ENCODE data around the gene THAP5. TPM values are rescaled to one million over a fixed set of nuclear protein-coding genes. Genes with fewer than 3 reads are reported as not detected.
"Not testable (repeated sequence)": the region's sequence is repeated elsewhere in the genome, so short reads cannot be mapped to it uniquely, and the experiment has no call there.

The THAP5 gene
- polyA plus RNA-seq, 4 donors, result 8.4 to 26.8 (median 10.2) TPM

DNA sequence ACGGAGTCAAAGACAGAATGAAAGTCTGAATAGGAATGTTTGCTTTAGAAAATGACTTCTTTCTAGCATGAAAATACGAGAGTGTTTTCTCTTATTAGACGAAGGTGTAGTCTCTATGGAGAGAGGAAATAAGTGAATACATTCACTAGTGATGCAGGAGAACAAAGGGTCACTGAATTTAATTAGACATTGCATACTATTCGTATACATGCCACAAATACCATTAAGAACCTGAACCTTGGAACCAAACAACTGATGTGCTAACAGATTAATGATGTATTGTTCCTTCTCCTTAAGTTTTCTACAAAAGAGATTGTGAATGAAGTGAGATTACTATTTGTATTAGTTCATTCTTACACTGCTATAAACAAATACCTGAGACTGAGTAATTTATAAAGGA is 10.3 kb downstream of the THAP5 start:
- Histone ChIP-seq H3K36me3 (ENCODE audit: control insufficient read depth in 3 of 3, insufficient read depth in 2 of 3, low read depth in 1 of 3, low read length in 3 of 3) (peaks cover 0 to 2% (median 0%) of the 10 kb centered on the region in 3 donors), H3K9me3 (ENCODE audit: control insufficient read depth in 2 of 2, insufficient read depth in 1 of 2, low read depth in 1 of 2, low read length in 1 of 2) (peaks cover 2 to 38% of the 10 kb centered on the region in 2 donors), H3K4me1 (ENCODE audit: control insufficient read depth in 3 of 3, insufficient read depth in 2 of 3, low read depth in 1 of 3, low read length in 2 of 3) (no peaks in the 10 kb centered on the region), H3K27ac (ENCODE audit: low read depth in 1 of 3, low read length in 2 of 3) (no peak overlapping the region), H3K4me3 (ENCODE audit: low read depth in 1 of 3, low read length in 3 of 3) (no peak overlapping the region), H3K27me3 (ENCODE audit: control insufficient read depth in 3 of 3, insufficient read depth in 3 of 3, low read length in 3 of 3) (no peaks in the 10 kb centered on the region)
- FAIRE-seq (no peak), DNase-seq (no peak)
- WGBS, 3 donors, result 75 to 78% (median 77%) methylated on average over 4 of the region's 4 CpGs

DNA sequence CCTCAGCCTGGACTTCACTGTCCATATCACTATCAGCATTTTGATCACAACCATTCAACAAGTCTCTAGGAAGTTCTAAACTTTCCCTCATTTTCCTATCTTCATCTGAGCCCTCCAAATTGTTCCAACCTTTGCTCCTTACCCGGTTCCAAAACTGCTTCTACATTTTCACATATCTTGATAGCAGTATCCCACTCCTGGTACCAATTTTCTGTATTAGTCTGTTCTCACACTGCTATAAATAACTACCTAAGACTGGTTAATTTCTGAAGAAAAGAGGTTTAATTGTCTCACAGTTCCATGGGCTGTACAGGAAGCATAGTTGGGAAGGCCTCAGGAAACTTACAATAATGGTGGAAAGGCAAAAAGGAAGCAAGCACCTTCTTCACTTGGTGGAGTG is 11.9 kb downstream of the THAP5 start:
- WGBS, 3 donors, result 84 to 96% (median 92%) methylated on average over 1 of the region's 1 CpG

DNA sequence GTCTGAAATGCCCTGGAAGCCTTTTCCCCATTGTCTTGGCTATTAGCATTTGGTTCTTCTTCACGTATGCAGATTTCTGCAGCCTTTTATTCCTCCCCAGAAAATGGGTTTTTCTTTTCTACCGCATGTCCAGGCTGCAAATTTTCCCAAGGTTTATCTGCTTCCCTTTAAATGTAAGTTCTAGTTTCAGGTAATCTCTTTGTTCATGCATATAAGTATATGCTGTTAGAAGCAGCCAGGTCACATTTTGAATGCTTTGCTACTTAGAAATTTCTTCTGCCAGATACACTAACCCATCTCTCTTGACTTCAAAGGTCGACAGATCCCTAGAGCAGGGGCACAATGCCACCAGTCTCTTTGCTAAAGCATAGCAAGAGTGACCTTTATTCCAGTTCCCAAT is 12.3 kb downstream of the THAP5 start:
- Histone ChIP-seq H3K9me3 (ENCODE audit: control insufficient read depth in 2 of 2, insufficient read depth in 1 of 2, low read depth in 1 of 2, low read length in 1 of 2) (peaks cover 2 to 35% of the 10 kb centered on the region in 2 donors), H3K27ac (ENCODE audit: low read depth in 1 of 3, low read length in 2 of 3) (no peak overlapping the region), H3K4me3 (ENCODE audit: low read depth in 1 of 3, low read length in 3 of 3) (no peak overlapping the region), H3K4me1 (ENCODE audit: control insufficient read depth in 3 of 3, insufficient read depth in 2 of 3, low read depth in 1 of 3, low read length in 2 of 3) (no peaks in the 10 kb centered on the region), H3K27me3 (ENCODE audit: control insufficient read depth in 3 of 3, insufficient read depth in 3 of 3, low read length in 3 of 3) (no peaks in the 10 kb centered on the region), H3K36me3 (ENCODE audit: control insufficient read depth in 3 of 3, insufficient read depth in 2 of 3, low read depth in 1 of 3, low read length in 3 of 3) (no peaks in the 10 kb centered on the region)
- 97 to 100% (median 98%) methylated on average over 3 of the region's 3 CpGs for WGBS, 3 donors
- no peak for DNase-seq
- FAIRE-seq, result no peak

More for the DNA sequence above, 11.9 kb downstream of the THAP5 start:
- no peaks in the 10 kb centered on the region for H3K36me3 ChIP-seq (ENCODE audit: control insufficient read depth in 3 of 3, insufficient read depth in 2 of 3, low read depth in 1 of 3, low read length in 3 of 3)
- H3K27me3 ChIP-seq (ENCODE audit: control insufficient read depth in 3 of 3, insufficient read depth in 3 of 3, low read length in 3 of 3), result no peaks in the 10 kb centered on the region
- H3K27ac ChIP-seq (ENCODE audit: low read depth in 1 of 3, low read length in 2 of 3), result no peak overlapping the region
- no peak overlapping the region for H3K4me3 ChIP-seq (ENCODE audit: low read depth in 1 of 3, low read length in 3 of 3)
- no peaks in the 10 kb centered on the region for H3K4me1 ChIP-seq (ENCODE audit: control insufficient read depth in 3 of 3, insufficient read depth in 2 of 3, low read depth in 1 of 3, low read length in 2 of 3)
- DNase-seq (no peak), FAIRE-seq (no peak)
- peaks cover 2 to 35% of the 10 kb centered on the region in 2 donors for H3K9me3 ChIP-seq (ENCODE audit: control insufficient read depth in 2 of 2, insufficient read depth in 1 of 2, low read depth in 1 of 2, low read length in 1 of 2)

DNA sequence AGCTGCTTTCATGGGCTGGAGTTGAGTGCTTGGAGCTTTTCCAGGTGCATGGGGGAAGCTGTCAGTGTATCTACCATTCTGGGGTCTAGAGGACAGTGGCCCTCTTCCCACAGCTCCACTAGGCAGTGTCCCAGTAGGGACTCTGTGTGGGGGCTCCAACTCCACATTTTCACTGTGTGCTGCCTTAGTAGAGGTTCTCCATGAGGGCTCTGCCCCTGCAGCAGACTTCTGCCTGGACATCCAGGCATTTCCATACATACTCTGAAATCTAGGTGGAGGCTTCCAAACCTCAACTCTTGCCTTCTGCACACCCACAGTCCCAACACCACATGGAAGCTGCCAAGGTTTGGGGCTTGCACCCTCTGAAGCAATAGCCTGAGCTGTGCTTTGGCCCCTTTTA is 12.8 kb downstream of the THAP5 start:
- not testable (repeated sequence) for H3K4me3 ChIP-seq (ENCODE audit: low read depth in 1 of 3, low read length in 3 of 3); DNase-seq; FAIRE-seq; H3K4me1 ChIP-seq (ENCODE audit: control insufficient read depth in 3 of 3, insufficient read depth in 2 of 3, low read depth in 1 of 3, low read length in 2 of 3); H3K36me3 ChIP-seq (ENCODE audit: control insufficient read depth in 3 of 3, insufficient read depth in 2 of 3, low read depth in 1 of 3, low read length in 3 of 3); H3K27ac ChIP-seq (ENCODE audit: low read depth in 1 of 3, low read length in 2 of 3); H3K27me3 ChIP-seq (ENCODE audit: control insufficient read depth in 3 of 3, insufficient read depth in 3 of 3, low read length in 3 of 3)
- peaks cover 2 to 35% of the 10 kb centered on the region in 2 donors for H3K9me3 ChIP-seq (ENCODE audit: control insufficient read depth in 2 of 2, insufficient read depth in 1 of 2, low read depth in 1 of 2, low read length in 1 of 2)

DNA sequence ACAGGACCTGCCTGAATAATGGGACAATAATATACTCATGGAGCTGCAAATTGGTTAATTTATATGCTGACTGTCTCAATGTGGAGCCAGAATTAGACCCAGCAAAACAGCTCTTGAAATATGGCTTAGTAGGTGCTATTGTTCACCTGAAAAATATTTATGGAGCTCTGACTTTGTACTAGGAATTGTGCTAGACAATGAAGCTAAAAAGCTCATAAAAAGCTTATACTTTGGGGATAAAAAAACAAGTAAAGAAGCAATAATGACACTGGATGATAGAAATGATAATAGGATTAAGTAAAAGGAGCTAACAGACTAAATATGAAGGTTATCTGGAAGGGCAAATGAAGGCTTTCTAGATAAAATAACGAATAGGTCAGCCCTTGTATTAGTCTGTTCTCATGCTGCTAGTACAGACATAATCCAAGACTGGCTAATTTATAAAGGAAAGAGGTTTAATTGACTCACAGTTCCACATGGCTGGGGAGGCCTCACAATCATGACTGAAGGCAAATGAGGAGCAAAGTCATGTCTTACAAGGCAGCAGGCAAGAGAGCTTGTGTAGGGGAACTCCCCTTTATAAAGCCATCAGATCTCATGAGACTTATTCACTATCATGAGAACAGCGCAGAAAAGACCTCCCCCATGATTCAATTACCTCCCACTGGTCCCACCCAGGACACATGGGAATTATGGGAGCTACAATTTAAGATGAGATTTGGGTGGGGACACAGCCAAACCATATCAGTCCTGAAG is 21.2 kb downstream of the THAP5 start:
- WGBS, 3 donors, result 54 to 71% (median 57%) methylated on average over 2 of the region's 2 CpGs

DNA sequence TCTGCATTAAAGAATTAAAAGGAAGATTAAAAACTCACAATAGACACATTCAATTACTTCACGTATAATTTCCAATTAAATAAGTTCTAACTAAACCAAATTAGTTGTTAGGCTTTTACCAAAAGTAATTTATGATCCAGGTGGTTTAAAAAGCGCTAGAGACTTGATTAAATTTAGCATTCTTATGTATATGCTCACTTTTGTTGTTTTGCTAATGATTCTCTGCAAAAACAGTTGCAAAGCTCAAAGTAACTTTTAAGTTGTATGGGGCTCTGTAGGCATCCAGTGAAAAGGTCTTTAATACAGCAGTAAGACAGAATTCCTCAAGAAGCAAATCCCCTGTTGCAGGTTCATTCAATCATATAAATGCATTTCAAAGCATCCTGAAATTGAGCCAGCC is 28.0 kb downstream of the THAP5 start:
- WGBS, 3 donors, result 72 to 90% (median 88%) methylated on average over 2 of the region's 2 CpGs
- Histone ChIP-seq H3K4me3 (ENCODE audit: low read depth in 1 of 3, low read length in 3 of 3) (no peak overlapping the region), H3K36me3 (ENCODE audit: control insufficient read depth in 3 of 3, insufficient read depth in 2 of 3, low read depth in 1 of 3, low read length in 3 of 3) (no peaks in the 10 kb centered on the region), H3K27ac (ENCODE audit: low read depth in 1 of 3, low read length in 2 of 3) (no peak overlapping the region), H3K4me1 (ENCODE audit: control insufficient read depth in 3 of 3, insufficient read depth in 2 of 3, low read depth in 1 of 3, low read length in 2 of 3) (no peaks in the 10 kb centered on the region), H3K9me3 (ENCODE audit: control insufficient read depth in 2 of 2, insufficient read depth in 1 of 2, low read depth in 1 of 2, low read length in 1 of 2) (peaks cover 0 to 3% of the 10 kb centered on the region in 2 donors), H3K27me3 (ENCODE audit: control insufficient read depth in 3 of 3, insufficient read depth in 3 of 3, low read length in 3 of 3) (no peaks in the 10 kb centered on the region)
- FAIRE-seq (no peak), DNase-seq (no peak)

More for the DNA sequence above, 21.2 kb downstream of the THAP5 start:
- H3K36me3 ChIP-seq (ENCODE audit: control insufficient read depth in 3 of 3, insufficient read depth in 2 of 3, low read depth in 1 of 3, low read length in 3 of 3); H3K9me3 ChIP-seq (ENCODE audit: control insufficient read depth in 2 of 2, insufficient read depth in 1 of 2, low read depth in 1 of 2, low read length in 1 of 2); H3K27me3 ChIP-seq (ENCODE audit: control insufficient read depth in 3 of 3, insufficient read depth in 3 of 3, low read length in 3 of 3); FAIRE-seq; H3K4me1 ChIP-seq (ENCODE audit: control insufficient read depth in 3 of 3, insufficient read depth in 2 of 3, low read depth in 1 of 3, low read length in 2 of 3); DNase-seq; H3K27ac ChIP-seq (ENCODE audit: low read depth in 1 of 3, low read length in 2 of 3); H3K4me3 ChIP-seq (ENCODE audit: low read depth in 1 of 3, low read length in 3 of 3): not testable (repeated sequence)

DNA sequence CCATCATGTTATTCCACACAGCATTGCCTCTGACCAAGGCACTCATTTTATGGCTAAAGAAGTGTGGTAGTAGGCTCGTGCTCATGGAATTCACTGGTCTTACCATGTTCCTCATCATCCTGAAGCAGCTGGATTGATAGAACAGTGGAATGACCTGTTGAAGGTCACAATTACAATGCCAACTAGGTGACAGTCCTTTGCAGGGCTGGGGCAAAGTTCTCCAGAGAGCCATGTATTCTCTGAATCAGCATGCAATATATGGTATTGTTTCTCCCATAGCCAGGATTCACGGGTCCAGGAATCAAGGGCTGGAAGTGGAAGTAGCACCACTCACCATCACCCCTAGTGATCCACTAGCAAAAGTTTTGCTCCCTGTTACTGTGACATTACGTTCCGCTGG is 30.8 kb downstream of the THAP5 start:
- H3K36me3 ChIP-seq (ENCODE audit: control insufficient read depth in 3 of 3, insufficient read depth in 2 of 3, low read depth in 1 of 3, low read length in 3 of 3); H3K4me1 ChIP-seq (ENCODE audit: control insufficient read depth in 3 of 3, insufficient read depth in 2 of 3, low read depth in 1 of 3, low read length in 2 of 3); H3K9me3 ChIP-seq (ENCODE audit: control insufficient read depth in 2 of 2, insufficient read depth in 1 of 2, low read depth in 1 of 2, low read length in 1 of 2); H3K27ac ChIP-seq (ENCODE audit: low read depth in 1 of 3, low read length in 2 of 3); H3K27me3 ChIP-seq (ENCODE audit: control insufficient read depth in 3 of 3, insufficient read depth in 3 of 3, low read length in 3 of 3); H3K4me3 ChIP-seq (ENCODE audit: low read depth in 1 of 3, low read length in 3 of 3); FAIRE-seq; DNase-seq: not testable (repeated sequence)
- WGBS, 3 donors, result 78 to 90% (median 89%) methylated on average over 4 of the region's 4 CpGs

DNA sequence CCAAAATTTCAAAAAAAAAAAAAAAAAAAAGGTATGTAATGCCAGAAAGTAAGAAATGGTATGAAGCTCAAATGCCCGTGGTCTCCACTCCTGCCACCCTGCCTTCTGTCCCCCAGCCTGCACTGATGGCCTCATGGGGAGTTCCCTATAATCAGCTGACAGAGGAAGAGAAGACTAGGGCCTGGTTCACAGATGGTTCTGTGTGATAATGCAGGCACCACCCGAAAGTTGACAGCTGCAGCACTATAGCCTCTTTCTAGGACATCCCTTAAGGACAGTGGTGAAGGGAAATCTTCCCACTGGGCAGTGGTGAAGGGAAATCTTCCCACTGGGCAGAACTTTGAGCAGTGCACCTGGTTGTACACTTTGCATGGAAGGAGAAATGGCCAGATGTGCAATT is 31.3 kb downstream of the THAP5 start:
- 61 to 89% (median 70%) methylated on average over 2 of the region's 2 CpGs for WGBS, 3 donors
- not testable (repeated sequence) for DNase-seq; H3K36me3 ChIP-seq (ENCODE audit: control insufficient read depth in 3 of 3, insufficient read depth in 2 of 3, low read depth in 1 of 3, low read length in 3 of 3)

DNA sequence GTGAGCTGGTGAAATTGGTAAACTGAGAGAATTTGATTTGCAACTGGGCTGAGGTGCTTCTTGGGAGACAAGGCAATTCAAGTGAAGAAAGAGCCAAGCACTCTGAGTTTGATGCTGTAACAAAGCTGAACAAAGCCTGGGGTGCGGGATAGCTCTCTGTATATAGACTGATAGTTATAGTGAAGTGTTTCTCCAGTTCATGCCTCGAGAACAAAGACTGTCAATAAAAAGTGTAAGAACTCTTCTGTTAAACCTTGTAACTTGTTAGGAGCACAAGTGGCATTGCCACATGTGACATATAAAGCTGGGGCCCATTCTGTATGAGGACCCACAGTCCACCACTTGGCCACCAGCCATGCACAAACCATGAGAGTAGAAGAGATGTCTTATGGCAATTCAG is 32.3 kb downstream of the THAP5 start:
- Histone ChIP-seq H3K27me3 (ENCODE audit: control insufficient read depth in 3 of 3, insufficient read depth in 3 of 3, low read length in 3 of 3) (no peaks in the 10 kb centered on the region), H3K27ac (ENCODE audit: low read depth in 1 of 3, low read length in 2 of 3) (no peak overlapping the region), H3K9me3 (ENCODE audit: control insufficient read depth in 2 of 2, insufficient read depth in 1 of 2, low read depth in 1 of 2, low read length in 1 of 2) (peaks cover 0 to 3% of the 10 kb centered on the region in 2 donors), H3K36me3 (ENCODE audit: control insufficient read depth in 3 of 3, insufficient read depth in 2 of 3, low read depth in 1 of 3, low read length in 3 of 3) (no peaks in the 10 kb centered on the region), H3K4me3 (ENCODE audit: low read depth in 1 of 3, low read length in 3 of 3) (no peak overlapping the region), H3K4me1 (ENCODE audit: control insufficient read depth in 3 of 3, insufficient read depth in 2 of 3, low read depth in 1 of 3, low read length in 2 of 3) (no peaks in the 10 kb centered on the region)
- 77 to 82% (median 81%) methylated on average over 2 of the region's 2 CpGs for WGBS, 3 donors
- no peak for DNase-seq
- FAIRE-seq, result no peak

More for the DNA sequence above, 31.3 kb downstream of the THAP5 start:
- not testable (repeated sequence) for H3K4me3 ChIP-seq (ENCODE audit: low read depth in 1 of 3, low read length in 3 of 3); H3K9me3 ChIP-seq (ENCODE audit: control insufficient read depth in 2 of 2, insufficient read depth in 1 of 2, low read depth in 1 of 2, low read length in 1 of 2); H3K4me1 ChIP-seq (ENCODE audit: control insufficient read depth in 3 of 3, insufficient read depth in 2 of 3, low read depth in 1 of 3, low read length in 2 of 3); H3K27me3 ChIP-seq (ENCODE audit: control insufficient read depth in 3 of 3, insufficient read depth in 3 of 3, low read length in 3 of 3); H3K27ac ChIP-seq (ENCODE audit: low read depth in 1 of 3, low read length in 2 of 3); FAIRE-seq
